ENCODE data around the gene HEXIM2. TPM values are rescaled to one million over a fixed set of nuclear protein-coding genes. Genes with fewer than 3 reads are reported as not detected.
A peak's percentile ranks its signal among the peaks of the same experiment; 100 is the strongest.

The HEXIM2 gene
- total and polyA plus RNA-seq, 2 of the 4 experiments (the other 2 are of a cell fraction) = 4.5 to 6.1 TPM

DNA sequence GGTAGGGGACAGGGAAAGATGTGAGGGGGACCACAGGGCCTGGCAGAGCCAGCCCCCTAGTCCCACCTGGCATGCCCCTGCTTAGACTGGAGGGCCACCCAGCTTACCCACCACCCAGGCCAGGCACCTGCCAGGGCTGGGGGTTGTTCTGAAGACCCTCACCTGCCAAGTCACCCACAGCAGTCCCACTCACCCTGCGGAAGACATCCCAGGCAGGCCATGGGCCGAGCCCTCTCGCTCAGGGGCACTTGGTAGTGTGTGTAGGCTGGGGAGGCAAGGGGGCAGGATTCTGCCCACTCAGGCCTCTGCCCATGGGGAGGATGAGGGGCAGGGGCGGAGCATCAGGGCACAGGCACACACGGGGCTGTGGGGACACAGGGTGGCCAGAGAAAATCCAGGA lies 33.3 kb upstream of the HEXIM2 start:
- peaks cover 48% of the 10 kb centered on the region for H3K4me1 ChIP-seq (ENCODE audit: control insufficient read depth, insufficient read depth, low read length)
- no peaks in the 10 kb centered on the region for H3K36me3 ChIP-seq (ENCODE audit: control insufficient read depth, insufficient read depth, low read length)
- dilution Hi-C loops (cut with HindIII; ENCODE audit: low sequenced_read_pairs, unreplicated experiment) = no loop called here

More for the DNA sequence above, 33.3 kb upstream of the HEXIM2 start:
- peaks cover 54 to 80% of the 10 kb centered on the region in 2 experiments for H3K79me1 ChIP-seq (ENCODE audit: low read depth in 1 of 2, low read length in 2 of 2)
- peak overlapping the region; percentile 17; the same call in 1 of the 2 replicates for H3K18ac ChIP-seq (ENCODE audit: low read depth, low read length)
- H2BK20ac ChIP-seq (ENCODE audit: low read depth, low read length) = peak overlapping the region; percentile 43
- peak overlapping the region; percentile 72 to 94 for H4K8ac ChIP-seq (ENCODE audit: low read depth in 2 of 2, low read length in 2 of 2)
- ChIA-PET CTCF (no interaction called here), POLR2A (ENCODE audit: unreplicated experiment) (interaction anchor here (0.5 kb wide), 1 partner anchor 26 kb away, joined by 4 read pairs; no protein-coding TSS in a partner anchor)
- H3K9ac ChIP-seq (ENCODE audit: low read depth, low read length) = 0 out of 2 replicates have a peak overlapping the region, but pooled peaks have one; percentile 9
- H2AK5ac ChIP-seq (ENCODE audit: low read depth, low read length) = peak overlapping the region; percentile 99
- no peak overlapping the region for H3K4me3 ChIP-seq (ENCODE audit: insufficient read depth, low read depth, low read length)
- no CpG with 5 or more reads among the region's 5 CpGs for WGBS, 2 experiments (ENCODE audit: extremely low coverage in 2 of 2, insufficient read length in 1 of 2)
- ATAC-seq (ENCODE audit: low read depth) (no peak), DNase-seq (no peak)
- H3K14ac ChIP-seq (replicated peaks; ENCODE audit: low read depth, low read length) = peak overlapping the region; percentile 70
- in situ Hi-C loops (cut with MboI; ENCODE audit: low sequenced_read_pairs) = no loop called here
- intact Hi-C loops (cut with micrococcal nuclease) = no loop called here
- no peak overlapping the region; the same call in 2 of the 3 replicates for H2BK15ac ChIP-seq (ENCODE audit: low read depth, low read length)
- no peaks in the 10 kb centered on the region for H3K27me3 ChIP-seq (ENCODE audit: control insufficient read depth, insufficient read depth, low read length)
- H3K9me3 ChIP-seq (ENCODE audit: control insufficient read depth, insufficient read depth, low read length) = no peaks in the 10 kb centered on the region
- H4K5ac ChIP-seq (ENCODE audit: low read depth, low read length) = peak overlapping the region; percentile 18; the same call in 1 of the 2 replicates
- peak overlapping the region; percentile 89 for H2BK5ac ChIP-seq (ENCODE audit: low read depth, low read length, poor library complexity, severe bottlenecking)
- peak overlapping the region; percentile 13; the same call in 1 of the 2 replicates for H3K56ac ChIP-seq (ENCODE audit: extremely low read depth, insufficient read depth, low read length)
- peak overlapping the region; percentile 10; the same call in 1 of the 2 replicates for H3K4me2 ChIP-seq (ENCODE audit: low read depth, low read length)
- H4K91ac ChIP-seq (ENCODE audit: insufficient read depth, low read depth, low read length) = peak overlapping the region; percentile 88
- H2BK120ac ChIP-seq (ENCODE audit: low read depth, low read length) = peak overlapping the region; percentile 91
- H3K4ac ChIP-seq (ENCODE audit: low read depth, low read length) = peak overlapping the region; percentile 98
- peaks cover 42% of the 10 kb centered on the region for H3K9me1 ChIP-seq (ENCODE audit: insufficient read depth, low read length)
- H3K27ac ChIP-seq (ENCODE audit: insufficient read depth, low read length) = peak overlapping the region; percentile 88
- TF ChIP-seq NFE2L2 (IDR thresholded peaks at IDR 0.05; ENCODE audit: low read depth, low read length) = no peak
- TF ChIP-seq, protein P1, sequence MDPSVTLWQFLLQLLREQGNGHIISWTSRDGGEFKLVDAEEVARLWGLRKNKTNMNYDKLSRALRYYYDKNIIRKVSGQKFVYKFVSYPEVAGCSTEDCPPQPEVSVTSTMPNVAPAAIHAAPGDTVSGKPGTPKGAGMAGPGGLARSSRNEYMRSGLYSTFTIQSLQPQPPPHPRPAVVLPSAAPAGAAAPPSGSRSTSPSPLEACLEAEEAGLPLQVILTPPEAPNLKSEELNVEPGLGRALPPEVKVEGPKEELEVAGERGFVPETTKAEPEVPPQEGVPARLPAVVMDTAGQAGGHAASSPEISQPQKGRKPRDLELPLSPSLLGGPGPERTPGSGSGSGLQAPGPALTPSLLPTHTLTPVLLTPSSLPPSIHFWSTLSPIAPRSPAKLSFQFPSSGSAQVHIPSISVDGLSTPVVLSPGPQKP (IDR thresholded peaks at IDR 0.05; ENCODE audit: borderline replicate concordance, low read depth, low read length) = no peak
- TF ChIP-seq RCOR1 (IDR thresholded peaks at IDR 0.05; ENCODE audit: insufficient replicate concordance, low read length) = no peak
- no peak for TF ChIP-seq POLR2A (IDR thresholded peaks at IDR 0.05; ENCODE audit: low read depth, low read length)
- TF ChIP-seq RFX5 (IDR thresholded peaks at IDR 0.05; ENCODE audit: low read depth, low read length) = no peak
- no peak for TF ChIP-seq CHD1 (IDR thresholded peaks at IDR 0.05; ENCODE audit: low read depth, low read length)
- no peak for TF ChIP-seq MAZ (IDR thresholded peaks at IDR 0.05; ENCODE audit: borderline replicate concordance, low read depth, low read length)
- no peak for TF ChIP-seq SMC3 (IDR thresholded peaks at IDR 0.05; ENCODE audit: low read depth, low read length)
- TF ChIP-seq, protein P2, sequence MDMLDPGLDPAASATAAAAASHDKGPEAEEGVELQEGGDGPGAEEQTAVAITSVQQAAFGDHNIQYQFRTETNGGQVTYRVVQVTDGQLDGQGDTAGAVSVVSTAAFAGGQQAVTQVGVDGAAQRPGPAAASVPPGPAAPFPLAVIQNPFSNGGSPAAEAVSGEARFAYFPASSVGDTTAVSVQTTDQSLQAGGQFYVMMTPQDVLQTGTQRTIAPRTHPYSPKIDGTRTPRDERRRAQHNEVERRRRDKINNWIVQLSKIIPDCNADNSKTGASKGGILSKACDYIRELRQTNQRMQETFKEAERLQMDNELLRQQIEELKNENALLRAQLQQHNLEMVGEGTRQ (IDR thresholded peaks at IDR 0.05; ENCODE audit: low read depth, low read length) = no peak
- TF ChIP-seq CEBPB (IDR thresholded peaks at IDR 0.05; ENCODE audit: low read depth, low read length) = no peak
- BruUV-seq (replicated peaks) = no TSS peak
- H4K20me1 ChIP-seq (ENCODE audit: insufficient read depth, low read length) = peaks cover 9% of the 10 kb centered on the region; the same call in 1 of the 2 replicates
- peak overlapping the region; percentile 77 for H2AFZ ChIP-seq (replicated peaks; ENCODE audit: low read length, poor library complexity)
- no peak overlapping the region; the same call in 1 of the 2 replicates for H3K23ac ChIP-seq (ENCODE audit: low read depth, low read length)
- H2AK9ac ChIP-seq (replicated peaks; ENCODE audit: low read depth, low read length, poor library complexity) = peak overlapping the region; percentile 39

Measured in IMR-90 (cell line).